Mucosa of descending colon (tissue), 3 donors: ENCODE measurements around the gene PRDM15. TPM values are rescaled to one million over a fixed set of nuclear protein-coding genes. Genes with fewer than 3 reads are reported as not detected.

ENCODE experiments used
- ATAC-seq: fragments of 200-7000 bp; cut with Tn5 transposase; one replicate; pipeline ENCODE4 v1.9.1; 2020; ENCODE audit warnings: mild to moderate bottlenecking, moderate library complexity
- DNase-seq, 3 donors: peaks; one replicate each; pipeline ENCODE4 v3.0.0-alpha.2; 2020
- H3K36me3 ChIP-seq: fragments of 200-600 bp; one replicate; pipeline ENCODE4 v1.8.0; 2021; ENCODE audit warnings: low read depth, mild to moderate bottlenecking
- H3K4me1 ChIP-seq: fragments of 200-600 bp; one replicate; pipeline ENCODE4 v1.8.0; 2021; ENCODE audit warnings: low read depth, mild to moderate bottlenecking
- H3K4me3 ChIP-seq: fragments of 200-600 bp; one replicate; pipeline ENCODE4 v1.8.0; 2021; ENCODE audit warnings: mild to moderate bottlenecking
- H3K9me3 ChIP-seq: fragments of 200-600 bp; one replicate; pipeline ENCODE4 v1.8.0; 2021; ENCODE audit warnings: mild to moderate bottlenecking
- intact Hi-C, 2 donors: fragments of 100-400 bp; cut with DNase I in 1 of 2; cut with micrococcal nuclease in 1 of 2; formaldehyde crosslinking; loops; one replicate each; pipeline versions ENCODE4 v1.11.0 to v1.11.1; 2022; cut with DNase I, micrococcal nuclease
- total RNA-seq, 3 donors: library from RNA; stranded (reverse); fragmentation: NEBNext Ultra II Directional in 2 of 3; extraction: Animal tissue kit (Norgen Biotek cat#: 25700) in 2 of 3; gene quantifications; one replicate each; pipeline versions ENCODE4 v1.2.1 to v1.2.4, GENCODE V29; 2021 to 2023
- TF ChIP-seq, protein P1 (sequence below): fragments of 200-600 bp; IDR thresholded peaks from one replicate; pipeline ENCODE4 v1.8.0; 2022; ENCODE audit warnings: antibody characterized with exemption, mild to moderate bottlenecking
- donor health status: DM: no; HTN: no; CAD: no; lungs with moderate emphysema.
- donor health status: DM: no; HTN: no; CAD: no.
- donor health status: DM: no; HTN: yes; CAD: no.

PRDM15 gene
- total RNA-seq, 3 donors from 2014 or later: 7.4 to 10.3 (median 8.3) TPM

DNA sequence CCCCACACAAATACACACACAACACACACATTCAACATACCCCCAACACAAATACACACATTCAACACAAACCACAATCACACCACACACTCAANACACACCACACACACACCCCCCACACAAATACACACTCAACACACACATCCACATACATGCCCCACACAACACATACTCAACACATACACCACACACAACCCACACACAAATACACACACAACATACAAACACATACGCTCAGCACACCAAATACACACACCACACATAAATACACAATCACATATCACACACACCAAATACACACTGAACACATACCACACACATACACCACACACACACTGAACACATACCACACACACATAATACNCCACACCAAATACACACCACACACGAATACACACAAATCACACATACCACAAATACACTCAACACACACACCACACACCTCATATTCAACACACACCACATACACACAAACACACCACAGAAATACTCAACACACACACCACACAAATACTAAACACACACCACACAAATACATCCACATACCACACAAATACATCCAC is 48.9 kb downstream of the PRDM15 start:
- TF ChIP-seq, protein P1, sequence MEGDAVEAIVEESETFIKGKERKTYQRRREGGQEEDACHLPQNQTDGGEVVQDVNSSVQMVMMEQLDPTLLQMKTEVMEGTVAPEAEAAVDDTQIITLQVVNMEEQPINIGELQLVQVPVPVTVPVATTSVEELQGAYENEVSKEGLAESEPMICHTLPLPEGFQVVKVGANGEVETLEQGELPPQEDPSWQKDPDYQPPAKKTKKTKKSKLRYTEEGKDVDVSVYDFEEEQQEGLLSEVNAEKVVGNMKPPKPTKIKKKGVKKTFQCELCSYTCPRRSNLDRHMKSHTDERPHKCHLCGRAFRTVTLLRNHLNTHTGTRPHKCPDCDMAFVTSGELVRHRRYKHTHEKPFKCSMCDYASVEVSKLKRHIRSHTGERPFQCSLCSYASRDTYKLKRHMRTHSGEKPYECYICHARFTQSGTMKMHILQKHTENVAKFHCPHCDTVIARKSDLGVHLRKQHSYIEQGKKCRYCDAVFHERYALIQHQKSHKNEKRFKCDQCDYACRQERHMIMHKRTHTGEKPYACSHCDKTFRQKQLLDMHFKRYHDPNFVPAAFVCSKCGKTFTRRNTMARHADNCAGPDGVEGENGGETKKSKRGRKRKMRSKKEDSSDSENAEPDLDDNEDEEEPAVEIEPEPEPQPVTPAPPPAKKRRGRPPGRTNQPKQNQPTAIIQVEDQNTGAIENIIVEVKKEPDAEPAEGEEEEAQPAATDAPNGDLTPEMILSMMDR: no peak

DNA sequence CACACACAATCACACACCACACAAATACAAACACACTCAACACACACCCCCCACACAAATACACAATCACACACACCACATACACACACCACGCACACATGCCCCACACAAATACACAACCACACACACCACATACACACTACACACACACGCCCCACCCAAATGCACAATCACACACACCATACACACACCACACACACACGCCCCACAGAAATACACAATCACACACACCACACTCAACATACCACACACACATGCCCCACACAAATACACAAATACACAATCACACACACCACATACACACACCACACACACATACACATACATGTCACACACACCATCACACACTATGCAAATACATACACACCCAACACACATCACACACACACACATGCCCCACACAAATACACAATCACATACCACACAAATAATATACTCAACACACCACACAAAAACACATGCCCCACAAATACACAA is 50.2 kb downstream of the PRDM15 start:
- intact Hi-C loops: no loop called here
- Histone ChIP-seq H3K4me1 (no peaks in the 10 kb centered on the region), H3K9me3 (no peaks in the 10 kb centered on the region), H3K36me3 (no peaks in the 10 kb centered on the region), H3K4me3 (no peak overlapping the region)
- TF ChIP-seq, protein P1: no peak
- ATAC-seq: no peak
- DNase-seq: no peak

More for the DNA sequence above, 48.9 kb downstream of the PRDM15 start:
- H3K4me3 ChIP-seq: no peak overlapping the region
- H3K36me3 ChIP-seq: no peaks in the 10 kb centered on the region
- ATAC-seq (no peak), DNase-seq (no peak)
- intact Hi-C loops: no loop called here
- no peaks in the 10 kb centered on the region for H3K9me3 ChIP-seq
- H3K4me1 ChIP-seq: no peaks in the 10 kb centered on the region

DNA sequence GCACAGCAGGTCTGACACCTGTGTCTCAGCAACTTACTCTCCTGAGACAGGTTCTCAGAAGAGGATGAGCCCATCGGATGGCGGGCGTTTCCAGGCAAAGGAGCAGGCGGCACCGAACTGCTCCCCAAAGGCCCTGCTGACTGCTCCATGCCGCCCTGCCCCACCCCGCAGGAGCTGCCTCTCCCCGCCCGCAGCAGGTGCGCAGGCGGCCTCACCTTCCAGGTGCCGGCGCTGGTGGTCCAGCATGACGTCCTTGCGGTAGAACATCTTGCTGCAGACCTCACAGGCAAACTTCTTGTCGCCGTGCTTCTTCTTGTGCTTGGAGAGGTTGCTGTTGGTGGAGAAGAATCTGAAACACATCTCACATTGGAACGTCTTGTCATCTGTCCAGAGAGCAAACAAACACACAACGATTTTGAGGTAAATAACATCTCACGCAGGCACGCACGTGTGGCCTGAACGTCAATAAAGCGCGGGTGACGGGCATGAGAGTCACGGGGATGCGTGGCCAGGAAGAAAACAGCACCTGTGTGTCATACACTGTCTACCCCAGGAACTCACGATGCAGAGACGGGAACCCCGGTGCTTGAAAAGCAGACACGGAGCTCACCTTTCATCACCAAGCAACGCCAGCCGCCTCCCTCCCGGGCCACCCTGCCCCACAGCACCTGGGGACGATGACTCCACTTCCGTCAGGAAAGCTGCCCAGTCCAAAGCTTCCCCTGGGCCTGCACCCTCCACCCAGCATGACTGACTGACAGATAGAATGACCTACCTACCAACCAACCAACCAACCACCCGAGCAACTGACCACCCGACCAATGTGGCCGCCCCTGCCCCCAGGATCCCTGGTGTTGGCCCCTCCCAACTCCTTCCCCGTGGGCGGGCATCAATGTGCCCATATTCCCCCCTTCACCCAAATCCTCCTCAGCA is 50.9 kb downstream of the PRDM15 start:
- ATAC-seq: no peak
- no peaks in the 10 kb centered on the region for H3K36me3 ChIP-seq
- TF ChIP-seq, protein P1: no peak
- no peaks in the 10 kb centered on the region for H3K4me1 ChIP-seq
- peak in 1 of 3 donors; percentile 9 for DNase-seq
- intact Hi-C loops: no loop called here
- H3K4me3 ChIP-seq: no peak overlapping the region
- no peaks in the 10 kb centered on the region for H3K9me3 ChIP-seq

DNA sequence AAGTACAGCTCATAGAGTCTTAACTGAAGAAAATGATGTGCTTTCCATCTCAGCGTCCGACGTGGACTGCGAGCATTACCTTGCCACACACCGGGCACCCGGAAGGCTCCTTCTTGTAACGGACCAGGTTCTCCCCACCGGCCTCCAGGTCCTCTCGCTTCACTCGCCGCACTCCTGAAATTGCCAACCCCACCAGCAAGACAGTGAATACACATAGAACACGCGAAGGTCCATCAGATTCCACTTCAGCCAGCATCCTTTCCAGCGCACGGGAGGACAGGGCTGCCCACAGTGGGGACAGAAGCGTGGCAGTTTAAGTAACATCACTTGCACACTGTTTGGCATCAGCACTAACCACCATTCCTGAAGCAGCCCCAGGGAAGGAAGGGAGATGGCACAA is 53.3 kb downstream of the PRDM15 start:
- ATAC-seq (no peak), DNase-seq (peak in 1 of 3 donors; percentile 15)
- TF ChIP-seq, protein P1: no peak
- Histone ChIP-seq H3K9me3 (no peaks in the 10 kb centered on the region), H3K4me3 (no peak overlapping the region), H3K4me1 (no peaks in the 10 kb centered on the region), H3K36me3 (no peaks in the 10 kb centered on the region)
- intact Hi-C loops: no loop called here

DNA sequence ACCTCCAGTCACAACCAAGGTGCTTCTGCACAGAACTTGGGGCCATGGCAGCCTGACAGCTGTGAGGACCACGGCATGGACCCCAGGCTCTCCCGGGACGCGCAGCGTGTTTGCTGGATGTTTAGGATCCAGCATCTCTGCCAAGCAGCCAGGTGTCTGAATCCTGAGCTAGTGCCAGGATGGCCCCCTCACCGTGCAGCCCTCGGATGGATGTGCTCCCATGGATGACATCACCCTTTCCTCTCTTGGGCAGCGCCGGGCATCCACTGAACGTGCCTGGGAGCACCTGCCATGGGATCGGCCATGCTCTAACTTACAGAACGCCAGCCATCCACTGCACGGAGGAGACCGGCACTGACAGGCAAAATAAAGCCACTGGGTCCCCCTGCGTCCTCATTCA is 53.9 kb downstream of the PRDM15 start:
- H3K36me3 ChIP-seq: no peaks in the 10 kb centered on the region
- intact Hi-C loops: no loop called here
- no peak overlapping the region for H3K4me3 ChIP-seq
- DNase-seq (no peak), ATAC-seq (no peak)
- TF ChIP-seq, protein P1: no peak
- no peaks in the 10 kb centered on the region for H3K4me1 ChIP-seq
- no peaks in the 10 kb centered on the region for H3K9me3 ChIP-seq
